Stomach (tissue), 9 donors: ENCODE measurements around the gene SLC49A4. TPM values are rescaled to one million over a fixed set of nuclear protein-coding genes. Genes with fewer than 3 reads are reported as not detected.

Experiments
- DNase-seq, 2 donors: peaks; one replicate each; pipeline versions ENCODE4 v3.0.0 to v3.0.0-alpha.2; 2013 to 2019
- H3K27ac ChIP-seq, 5 donors: fragments of 200-600 bp in 4 of 5; sonication (generic) in 4 of 5; one replicate each; pipeline ENCODE4 v1.5.1; 2013 to 2019; ENCODE audit warnings: mild to moderate bottlenecking in 1 of 5, moderate library complexity in 1 of 5
- H3K27me3 ChIP-seq, 3 donors: fragments of 200-600 bp; sonication (generic); one replicate each; pipeline ENCODE4 v1.5.1; 2017 to 2019; ENCODE audit warnings: mixed run types in 1 of 3
- H3K36me3 ChIP-seq, 4 donors: fragments of 200-600 bp; sonication (generic); 1 replicate in 3 of 4; 2 replicates in 1 of 4; pipeline ENCODE4 v1.5.1; 2016 to 2019
- H3K4me1 ChIP-seq, 4 donors: fragments of 200-600 bp; sonication (generic); one replicate each; pipeline ENCODE4 v1.5.1; 2016 to 2019
- H3K4me3 ChIP-seq, 4 donors: fragments of 200-600 bp; sonication (generic) in 3 of 4; one replicate each; pipeline ENCODE4 v1.5.1; 2016 to 2019; ENCODE audit warnings: mild to moderate bottlenecking in 1 of 4
- H3K9me3 ChIP-seq, 4 donors: fragments of 200-600 bp; sonication (generic); one replicate each; pipeline ENCODE4 v1.5.1; 2016 to 2019
- EP300 ChIP-seq: sonication (generic); formaldehyde crosslinking; IDR thresholded peaks from one replicate; pipeline ENCODE4 v1.6.1; 2017; ENCODE audit warnings: antibody characterized with exemption
- POLR2A ChIP-seq, 4 donors: fragments of 450-650 bp; IDR thresholded peaks; one replicate each; pipeline ENCODE4 v1.6.1; 2016; ENCODE audit warnings: antibody characterized with exemption in 4 of 4, control low read depth in 2 of 4, mild to moderate bottlenecking in 1 of 4, moderate library complexity in 1 of 4
- POLR2AphosphoS5 ChIP-seq, 3 donors: sonication (generic); formaldehyde crosslinking; IDR thresholded peaks; one replicate each; pipeline ENCODE4 v1.6.1; 2016; ENCODE audit warnings: antibody characterized with exemption in 3 of 3
- WGBS, 5 donors: extraction: QIAGEN DNeasy Blood & Tissue Kit in 3 of 5; methylation state at CpG; one replicate each; pipeline versions ENCODE4 v1.1.5 to v1.1.7; 2013 to 2018; 5-methylcytosine and 5-hydroxymethylcytosine counted together
- intact Hi-C: fragments of 100-400 bp; cut with DNase I; formaldehyde crosslinking; loops from one replicate; pipeline ENCODE4 v1.15.1; 2023; ENCODE audit warnings: low total_unique reads
- polyA plus RNA-seq, 3 donors: library from polyadenylated mRNA; stranded (reverse); fragments of 200-250 nt; gene quantifications; one replicate each; pipeline ENCODE4 v1.2.3, GENCODE V29; 2013
- total RNA-seq, 5 donors: library from RNA; depleted of rRNA; stranded (reverse); fragments of >200 nt; gene quantifications; one replicate each; pipeline versions ENCODE4 v1.1.0 to v1.2.3, GENCODE V29; 2014 to 2016
- TF ChIP-seq, protein P1 (sequence below), 7 experiments: fragments of 450-650 bp in 4 of 7; fragments of 200-600 bp in 3 of 7; sonication (generic) in 3 of 7; IDR thresholded peaks; one replicate each; pipeline ENCODE4 v1.5.1; 2016 to 2019; ENCODE audit warnings: antibody characterized with exemption in 7 of 7, control low read depth in 2 of 7, mild to moderate bottlenecking in 1 of 7
- donor health status: healthy with polysubstance abuse.
- donor health status: Bipolar disorder and iron deficiency.
- donor health status: healthy.

The SLC49A4 gene
- total and polyA plus RNA-seq, 8 donors, result 0.31 to 28.8 (median 3.6) TPM

DNA sequence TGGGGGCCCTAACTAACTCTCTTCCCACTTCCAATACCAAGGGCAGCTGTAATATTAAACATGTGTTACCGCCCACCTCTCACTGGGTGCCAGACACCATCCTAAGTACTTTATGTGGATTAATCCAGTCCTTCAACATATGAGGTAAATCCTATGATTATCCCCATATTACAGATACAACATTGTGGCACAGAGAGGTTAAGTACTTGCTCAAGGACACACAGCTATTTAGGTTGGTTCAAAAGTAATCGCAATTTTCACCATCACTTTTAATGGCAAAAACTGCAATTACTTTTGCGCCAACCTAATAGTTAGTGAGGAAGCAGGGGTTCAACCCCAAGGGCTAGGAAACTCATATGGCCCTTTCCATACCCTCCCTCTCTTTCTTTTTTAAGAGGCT is 131.9 kb downstream of the SLC49A4 start:
- H3K9me3 ChIP-seq, result no peaks in the 10 kb centered on the region
- intact Hi-C loops, result no loop called here
- no peak overlapping the region for H3K4me3 ChIP-seq
- no peak for TF ChIP-seq POLR2A (IDR thresholded peaks at IDR 0.05)
- DNase-seq, result no peak
- peaks cover 6 to 7% (median 7%) of the 10 kb centered on the region in 4 donors for H3K4me1 ChIP-seq
- H3K27me3 ChIP-seq, result peaks cover 8 to 57% (median 17%) of the 10 kb centered on the region in 3 donors
- WGBS, 5 donors, result 96 to 98% (median 97%) methylated on average over 3 of the region's 3 CpGs
- H3K27ac ChIP-seq, result no peak overlapping the region
- H3K36me3 ChIP-seq, result no peaks in the 10 kb centered on the region

DNA sequence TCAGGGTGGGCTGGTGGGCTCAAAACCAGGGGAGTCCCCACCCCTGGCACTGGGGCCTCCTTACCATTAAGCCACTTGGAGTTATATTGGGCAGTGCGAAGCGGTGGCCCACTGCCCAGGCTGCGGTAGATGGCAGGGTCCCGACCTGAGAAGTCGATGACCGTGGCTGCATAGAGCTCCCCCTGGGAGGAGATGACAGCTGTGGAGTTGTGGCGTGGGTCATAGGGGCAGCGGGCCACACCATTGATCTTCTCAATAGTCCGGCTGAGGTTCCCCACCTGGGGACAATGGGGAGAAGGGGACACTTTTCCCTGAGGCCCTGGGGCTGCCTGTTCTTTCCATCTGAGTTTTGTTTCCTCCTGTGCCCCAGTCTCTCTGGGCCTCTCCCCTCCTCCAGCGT is 132.9 kb downstream of the SLC49A4 start:
- Histone ChIP-seq H3K9me3 (no peaks in the 10 kb centered on the region), H3K27ac (no peak overlapping the region), H3K4me3 (no peak overlapping the region), H3K4me1 (no peaks in the 10 kb centered on the region), H3K27me3 (peaks cover 0 to 48% (median 8%) of the 10 kb centered on the region in 3 donors), H3K36me3 (no peaks in the 10 kb centered on the region)
- TF ChIP-seq, protein P1, sequence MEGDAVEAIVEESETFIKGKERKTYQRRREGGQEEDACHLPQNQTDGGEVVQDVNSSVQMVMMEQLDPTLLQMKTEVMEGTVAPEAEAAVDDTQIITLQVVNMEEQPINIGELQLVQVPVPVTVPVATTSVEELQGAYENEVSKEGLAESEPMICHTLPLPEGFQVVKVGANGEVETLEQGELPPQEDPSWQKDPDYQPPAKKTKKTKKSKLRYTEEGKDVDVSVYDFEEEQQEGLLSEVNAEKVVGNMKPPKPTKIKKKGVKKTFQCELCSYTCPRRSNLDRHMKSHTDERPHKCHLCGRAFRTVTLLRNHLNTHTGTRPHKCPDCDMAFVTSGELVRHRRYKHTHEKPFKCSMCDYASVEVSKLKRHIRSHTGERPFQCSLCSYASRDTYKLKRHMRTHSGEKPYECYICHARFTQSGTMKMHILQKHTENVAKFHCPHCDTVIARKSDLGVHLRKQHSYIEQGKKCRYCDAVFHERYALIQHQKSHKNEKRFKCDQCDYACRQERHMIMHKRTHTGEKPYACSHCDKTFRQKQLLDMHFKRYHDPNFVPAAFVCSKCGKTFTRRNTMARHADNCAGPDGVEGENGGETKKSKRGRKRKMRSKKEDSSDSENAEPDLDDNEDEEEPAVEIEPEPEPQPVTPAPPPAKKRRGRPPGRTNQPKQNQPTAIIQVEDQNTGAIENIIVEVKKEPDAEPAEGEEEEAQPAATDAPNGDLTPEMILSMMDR (IDR thresholded peaks at IDR 0.05), result no peak
- TF ChIP-seq POLR2AphosphoS5 (IDR thresholded peaks at IDR 0.05), result no peak
- no peak for TF ChIP-seq EP300
- TF ChIP-seq POLR2A (IDR thresholded peaks at IDR 0.05), result no peak
- 84 to 94% (median 89%) methylated on average over 4 to 10 of the region's 10 CpGs for WGBS, 5 donors
- intact Hi-C loops, result no loop called here
- DNase-seq, result no peak

DNA sequence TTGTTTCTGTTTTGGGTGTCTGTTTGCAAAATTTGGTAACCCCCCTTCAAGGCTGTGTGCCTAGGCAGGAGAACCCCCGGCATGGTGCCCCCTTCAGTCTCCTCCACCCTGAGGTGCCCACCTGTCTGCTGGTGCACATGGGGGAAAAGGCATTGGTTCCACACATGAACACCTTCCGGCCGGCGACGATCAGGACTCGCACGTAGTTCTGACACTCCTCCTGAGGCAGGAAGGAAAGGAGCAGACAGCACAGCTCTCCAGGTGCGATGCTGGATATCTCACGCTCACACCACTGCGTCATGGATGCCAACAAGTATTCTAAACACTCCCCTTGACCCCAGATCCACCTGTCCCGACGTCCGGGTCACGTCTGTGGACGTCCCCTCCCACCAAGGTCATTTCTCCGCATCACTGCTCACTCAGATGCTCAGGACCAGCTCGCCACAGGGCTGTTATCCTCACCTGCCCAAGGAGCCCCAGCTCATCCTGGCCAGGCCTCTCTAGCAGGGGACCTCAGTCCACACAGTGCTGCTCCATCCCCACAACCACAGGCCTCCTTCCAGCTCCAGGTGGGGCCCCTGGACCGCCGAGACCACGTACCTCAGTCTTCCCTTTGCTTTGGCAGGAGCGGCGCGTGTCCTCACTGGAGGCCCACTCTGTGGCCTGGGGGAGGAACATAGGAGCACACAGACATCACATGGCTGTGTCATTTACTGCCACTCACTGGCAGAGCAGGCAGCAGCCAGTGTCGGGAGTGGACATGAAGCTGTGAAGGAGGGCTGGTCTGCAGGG is 133.7 kb downstream of the SLC49A4 start:
- Histone ChIP-seq H3K27ac (no peak overlapping the region), H3K27me3 (peaks cover 0 to 39% (median 1%) of the 10 kb centered on the region in 3 donors), H3K4me1 (no peaks in the 10 kb centered on the region), H3K36me3 (no peaks in the 10 kb centered on the region), H3K9me3 (no peaks in the 10 kb centered on the region), H3K4me3 (no peak overlapping the region)
- WGBS, 5 donors, result 81 to 88% (median 84%) methylated on average over 23 to 24 of the region's 24 CpGs
- DNase-seq, result no peak
- intact Hi-C loops, result no loop called here
- TF ChIP-seq, protein P1 (IDR thresholded peaks at IDR 0.05), result no peak
- TF ChIP-seq EP300, result no peak

DNA sequence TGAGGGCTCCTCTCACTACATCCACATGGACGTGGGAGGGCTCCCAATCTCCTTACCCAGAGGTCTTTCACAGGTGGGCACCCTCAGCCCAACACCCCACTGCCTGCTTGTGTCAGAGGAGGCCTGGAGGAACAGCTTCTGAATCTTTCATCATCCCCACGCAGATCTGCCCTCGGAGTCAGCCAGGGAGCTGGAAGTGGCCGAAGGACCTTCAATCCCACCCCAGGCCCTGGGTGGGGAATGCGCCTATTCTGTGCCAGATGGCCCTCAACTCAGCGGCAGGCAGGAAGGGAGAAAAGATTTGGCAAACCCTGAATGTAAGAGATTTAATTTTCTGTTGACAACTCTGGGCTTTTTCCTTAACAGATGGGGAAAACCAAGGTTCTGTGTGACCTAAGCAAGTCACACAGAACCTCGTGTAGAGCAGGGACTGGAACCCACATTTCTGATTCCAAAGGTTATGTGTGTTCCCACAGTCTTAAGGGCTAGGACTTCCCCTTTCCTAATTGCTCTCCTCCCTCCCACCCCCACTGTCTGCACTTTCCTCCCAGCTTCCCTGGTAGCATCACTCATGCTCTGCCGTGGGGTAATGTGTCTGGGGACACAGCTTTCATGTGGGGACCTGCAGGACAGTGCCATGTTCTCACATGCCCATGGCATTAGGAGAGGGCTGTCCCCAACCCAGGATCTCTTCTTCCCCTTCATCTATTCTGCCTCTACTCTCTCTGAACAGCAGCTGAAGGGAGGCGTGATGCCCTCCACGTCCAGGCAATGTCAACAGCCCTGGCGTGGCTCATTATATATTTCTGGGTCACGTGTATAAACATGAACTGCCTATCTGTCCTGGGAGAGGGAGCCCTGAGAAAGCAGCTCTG is 134.6 kb downstream of the SLC49A4 start:
- no peaks in the 10 kb centered on the region for H3K4me1 ChIP-seq
- WGBS, 5 donors, result 48 to 56% (median 49%) methylated on average over 12 of the region's 12 CpGs
- intact Hi-C loops, result no loop called here
- no peak overlapping the region for H3K4me3 ChIP-seq
- no peak for DNase-seq
- H3K36me3 ChIP-seq, result no peaks in the 10 kb centered on the region
- no peak overlapping the region for H3K27ac ChIP-seq
- H3K27me3 ChIP-seq, result peaks cover 0 to 31% (median 0%) of the 10 kb centered on the region in 3 donors
- no peaks in the 10 kb centered on the region for H3K9me3 ChIP-seq
- TF ChIP-seq, protein P1 (IDR thresholded peaks at IDR 0.05), result no peak
- no peak for TF ChIP-seq EP300
